Articular chondrocyte of knee joint (primary cell): ENCODE results near the gene ATP6V0E1. TPM values are rescaled to one million over a fixed set of nuclear protein-coding genes. Genes with fewer than 3 reads are reported as not detected.

Experiments used
- small RNA-seq: library from RNA; depleted of rRNA; stranded (forward); fragments of <200 nt; gene quantifications from one replicate; pipeline ENCODE3, GENCODE V24; 2012
- total RNA-seq: library from RNA; depleted of rRNA; stranded (reverse); fragments of >200 nt; gene quantifications from 2 replicates; pipeline ENCODE4 v1.2.3, GENCODE V29; 2012

The ATP6V0E1 gene
- 175 and 246 TPM in 2 replicates for total RNA-seq

DNA sequence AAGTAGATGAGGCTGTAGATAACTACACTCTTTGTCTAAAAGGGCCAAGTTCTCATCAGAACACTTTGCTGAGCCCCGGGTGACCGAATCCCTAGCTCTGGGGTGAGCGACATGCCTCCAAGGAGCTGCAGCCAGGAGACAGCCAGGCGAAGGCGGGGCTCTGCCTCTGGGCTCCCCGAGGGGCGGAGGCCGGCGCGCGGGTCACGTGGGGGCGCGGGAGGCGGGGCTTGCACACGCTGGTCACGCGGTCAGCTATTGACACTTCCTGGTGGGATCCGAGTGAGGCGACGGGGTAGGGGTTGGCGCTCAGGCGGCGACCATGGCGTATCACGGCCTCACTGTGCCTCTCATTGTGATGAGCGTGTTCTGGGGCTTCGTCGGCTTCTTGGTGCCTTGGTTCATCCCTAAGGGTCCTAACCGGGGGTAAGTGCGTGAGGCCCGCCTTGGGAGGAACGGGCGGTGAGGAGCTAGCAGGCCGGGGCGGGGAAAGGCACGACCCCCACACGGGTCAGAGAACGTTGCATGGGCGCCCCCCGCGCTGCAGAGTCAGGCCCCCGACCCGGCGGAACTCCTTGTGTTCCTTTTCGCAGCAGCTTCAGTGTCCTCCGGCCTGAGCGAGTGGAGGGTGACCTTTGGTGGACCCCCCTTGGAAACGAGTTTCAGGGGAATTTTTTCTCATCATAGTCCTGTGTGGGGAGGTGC is at the start of gene ATP6V0E1:
Gene ATP6V0E1, plus strand, starts transcription at position 230 of the 702 bp plus-strand sequence. Its CDS starts 90 bp downstream, at position 320.

DNA sequence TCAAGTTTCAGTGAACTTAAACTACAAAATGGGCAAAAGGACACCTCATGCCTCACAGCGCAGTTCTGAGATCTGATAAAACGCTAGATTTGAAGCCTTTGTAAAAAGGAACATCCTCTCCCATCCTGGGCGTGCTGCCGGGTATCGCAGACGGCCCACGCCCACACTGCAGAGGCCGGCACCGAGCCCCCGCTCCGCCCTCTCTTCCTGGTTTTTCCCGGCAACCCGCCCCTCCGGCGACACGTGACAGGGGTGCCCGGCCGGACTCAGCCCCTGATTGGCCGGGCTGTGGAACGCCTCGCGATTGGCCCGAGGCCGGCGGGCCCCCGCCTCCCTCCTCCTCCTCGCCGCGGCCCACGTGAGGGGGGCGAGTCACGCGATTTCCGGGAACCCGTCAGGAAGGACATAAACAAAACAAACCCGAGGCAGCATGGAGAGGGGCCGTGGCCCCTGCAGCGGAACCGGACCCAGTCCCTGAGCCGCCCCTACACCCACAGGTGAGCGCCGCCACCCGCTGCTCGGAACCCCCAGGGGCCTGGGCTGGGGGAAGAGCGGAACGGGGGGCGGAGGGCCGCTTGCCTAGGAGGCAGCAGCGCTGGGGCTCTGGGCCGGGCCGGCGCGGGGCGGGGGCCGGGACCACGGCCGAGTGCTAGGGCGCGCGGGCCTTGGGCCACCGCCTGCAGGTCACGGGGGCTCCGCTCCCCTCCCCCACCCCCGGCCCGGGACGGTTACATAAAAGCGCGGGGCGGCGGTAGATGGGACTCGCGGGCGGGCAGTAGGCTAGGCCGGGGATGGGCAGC is 72.6 kb downstream of the ATP6V0E1 start, which contains the start of gene CREBRF:
Gene CREBRF, plus strand, starts transcription at position 370 of the 800 bp plus-strand sequence. CDS start 24,424 bp downstream, outside the sequence.

Small RNA genes within 50 kb of the gene (small RNA-seq; reads per million reads assigned to genes)
- not detected for gene RF00019
- gene SNORA74B, result 315 reads per million, percentile 99 among the genes with 10 or more reads in this experiment

Other genes with a start within 250 kb of the ATP6V0E1 start
- 97.0 and 212 TPM in 2 replicates for gene DUSP1, start 212.6 kb upstream of the ATP6V0E1 start, total RNA-seq
- 139 and 145 TPM in 2 replicates for gene ERGIC1, start 149.5 kb upstream of the ATP6V0E1 start, total RNA-seq
- gene RPL26L1, start 24.3 kb upstream of the ATP6V0E1 start, total RNA-seq, result 43.1 and 47.5 TPM in 2 replicates
- 40.0 and 45.4 TPM in 2 replicates for gene CREBRF, start 72.6 kb downstream of the ATP6V0E1 start, total RNA-seq
- 16.2 and 16.6 TPM in 2 replicates for gene BNIP1, start 160.8 kb downstream of the ATP6V0E1 start, total RNA-seq